Measurements from ENCODE around the gene CDH4. TPM values are rescaled to one million over a fixed set of nuclear protein-coding genes. Genes with fewer than 3 reads are reported as not detected.

CDH4 gene
- total and polyA plus RNA-seq, 2 of the 4 experiments (the other 2 are of a cell fraction) = 1.6 to 3.5 TPM

DNA sequence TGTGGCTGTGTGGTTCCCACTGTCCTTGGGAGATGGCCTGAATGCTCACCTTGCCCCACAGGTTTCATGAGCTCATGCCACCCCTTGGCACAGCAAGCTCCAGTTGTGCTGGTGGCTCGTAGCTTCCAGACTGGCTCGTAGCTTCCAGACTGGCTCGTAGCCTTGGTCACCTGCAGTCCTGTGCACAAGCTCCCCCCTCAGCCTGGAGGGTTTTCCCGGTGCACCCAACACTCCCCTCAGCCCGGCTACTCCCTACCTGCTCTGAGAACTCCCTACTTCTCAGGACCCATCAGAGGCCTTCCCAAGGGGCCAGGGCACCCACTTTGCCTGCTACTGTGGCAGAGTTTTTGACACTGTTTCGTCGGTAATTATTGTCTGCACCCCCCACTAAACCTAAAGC is 528.0 kb downstream of the CDH4 start:
- no peak overlapping the region for H3K4me3 ChIP-seq (ENCODE audit: insufficient read depth, low read depth, low read length)
- dilution Hi-C loops (cut with HindIII; ENCODE audit: low sequenced_read_pairs, unreplicated experiment) = no loop called here
- no peak overlapping the region for H4K91ac ChIP-seq (ENCODE audit: insufficient read depth, low read depth, low read length)
- H2AK9ac ChIP-seq (replicated peaks; ENCODE audit: low read depth, low read length, poor library complexity) = no peak overlapping the region
- H4K8ac ChIP-seq (ENCODE audit: low read depth in 2 of 2, low read length in 2 of 2) = no peak overlapping the region
- no peak overlapping the region for H3K18ac ChIP-seq (ENCODE audit: low read depth, low read length)
- ChIA-PET POLR2A (ENCODE audit: unreplicated experiment) (no interaction called here), CTCF (no interaction called here)
- H3K9me3 ChIP-seq (ENCODE audit: control insufficient read depth, insufficient read depth, low read length) = peaks cover 7% of the 10 kb centered on the region; the same call in 1 of the 2 replicates
- BruUV-seq (replicated peaks) = no TSS peak
- H3K9me1 ChIP-seq (ENCODE audit: insufficient read depth, low read length) = no peaks in the 10 kb centered on the region
- H3K56ac ChIP-seq (ENCODE audit: extremely low read depth, insufficient read depth, low read length) = no peak overlapping the region
- H3K14ac ChIP-seq (replicated peaks; ENCODE audit: low read depth, low read length) = no peak overlapping the region
- 80% methylated on average over 3 of the region's 7 CpGs; no CpG with 5 or more reads in 1 of the 2 experiments for whole genome bisulfite sequencing, 2 experiments (ENCODE audit: extremely low coverage in 2 of 2, insufficient read length in 1 of 2)
- TF ChIP-seq, protein P1, sequence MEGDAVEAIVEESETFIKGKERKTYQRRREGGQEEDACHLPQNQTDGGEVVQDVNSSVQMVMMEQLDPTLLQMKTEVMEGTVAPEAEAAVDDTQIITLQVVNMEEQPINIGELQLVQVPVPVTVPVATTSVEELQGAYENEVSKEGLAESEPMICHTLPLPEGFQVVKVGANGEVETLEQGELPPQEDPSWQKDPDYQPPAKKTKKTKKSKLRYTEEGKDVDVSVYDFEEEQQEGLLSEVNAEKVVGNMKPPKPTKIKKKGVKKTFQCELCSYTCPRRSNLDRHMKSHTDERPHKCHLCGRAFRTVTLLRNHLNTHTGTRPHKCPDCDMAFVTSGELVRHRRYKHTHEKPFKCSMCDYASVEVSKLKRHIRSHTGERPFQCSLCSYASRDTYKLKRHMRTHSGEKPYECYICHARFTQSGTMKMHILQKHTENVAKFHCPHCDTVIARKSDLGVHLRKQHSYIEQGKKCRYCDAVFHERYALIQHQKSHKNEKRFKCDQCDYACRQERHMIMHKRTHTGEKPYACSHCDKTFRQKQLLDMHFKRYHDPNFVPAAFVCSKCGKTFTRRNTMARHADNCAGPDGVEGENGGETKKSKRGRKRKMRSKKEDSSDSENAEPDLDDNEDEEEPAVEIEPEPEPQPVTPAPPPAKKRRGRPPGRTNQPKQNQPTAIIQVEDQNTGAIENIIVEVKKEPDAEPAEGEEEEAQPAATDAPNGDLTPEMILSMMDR (conservative IDR thresholded peaks at IDR 0.05; ENCODE audit: low read depth, low read length) = no peak
- TF ChIP-seq NFE2L2 (IDR thresholded peaks at IDR 0.05; ENCODE audit: low read depth, low read length) (no peak), RCOR1 (IDR thresholded peaks at IDR 0.05; ENCODE audit: insufficient replicate concordance, low read length) (no peak), SMC3 (IDR thresholded peaks at IDR 0.05; ENCODE audit: low read depth, low read length) (no peak), RFX5 (IDR thresholded peaks at IDR 0.05; ENCODE audit: low read depth, low read length) (no peak), FOS (IDR thresholded peaks at IDR 0.05; ENCODE audit: low read depth, low read length) (no peak), CEBPB (IDR thresholded peaks at IDR 0.05; ENCODE audit: low read depth, low read length) (no peak), POLR2A (IDR thresholded peaks at IDR 0.05; ENCODE audit: low read depth, low read length) (no peak), RAD21 (IDR thresholded peaks at IDR 0.05; ENCODE audit: low read length) (no peak)
- TF ChIP-seq, protein P2, sequence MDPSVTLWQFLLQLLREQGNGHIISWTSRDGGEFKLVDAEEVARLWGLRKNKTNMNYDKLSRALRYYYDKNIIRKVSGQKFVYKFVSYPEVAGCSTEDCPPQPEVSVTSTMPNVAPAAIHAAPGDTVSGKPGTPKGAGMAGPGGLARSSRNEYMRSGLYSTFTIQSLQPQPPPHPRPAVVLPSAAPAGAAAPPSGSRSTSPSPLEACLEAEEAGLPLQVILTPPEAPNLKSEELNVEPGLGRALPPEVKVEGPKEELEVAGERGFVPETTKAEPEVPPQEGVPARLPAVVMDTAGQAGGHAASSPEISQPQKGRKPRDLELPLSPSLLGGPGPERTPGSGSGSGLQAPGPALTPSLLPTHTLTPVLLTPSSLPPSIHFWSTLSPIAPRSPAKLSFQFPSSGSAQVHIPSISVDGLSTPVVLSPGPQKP (IDR thresholded peaks at IDR 0.05; ENCODE audit: borderline replicate concordance, low read depth, low read length) = no peak
- H2BK15ac ChIP-seq (ENCODE audit: low read depth, low read length) = no peak overlapping the region
- no peak overlapping the region for H2AK5ac ChIP-seq (ENCODE audit: low read depth, low read length)
- no peak overlapping the region for H2BK5ac ChIP-seq (ENCODE audit: low read depth, low read length, poor library complexity, severe bottlenecking)
- H2AFZ ChIP-seq (replicated peaks; ENCODE audit: low read length, poor library complexity) = no peak overlapping the region
- no peak overlapping the region for H3K4me2 ChIP-seq (ENCODE audit: low read depth, low read length)
- intact Hi-C loops (cut with micrococcal nuclease) = no loop called here
- H3K27ac ChIP-seq (ENCODE audit: insufficient read depth, low read length) = no peak overlapping the region
- no peak overlapping the region for H3K9ac ChIP-seq (ENCODE audit: low read depth, low read length)
- H4K20me1 ChIP-seq (ENCODE audit: insufficient read depth, low read length) = no peaks in the 10 kb centered on the region
- no peak for DNase-seq
- H3K4me1 ChIP-seq (ENCODE audit: control insufficient read depth, insufficient read depth, low read length) = no peaks in the 10 kb centered on the region
- H4K5ac ChIP-seq (ENCODE audit: low read depth, low read length) = no peak overlapping the region
- H3K4ac ChIP-seq (ENCODE audit: low read depth, low read length) = no peak overlapping the region
- no peak overlapping the region for H3K23ac ChIP-seq (ENCODE audit: low read depth, low read length)
- no peaks in the 10 kb centered on the region for H3K79me1 ChIP-seq (ENCODE audit: low read depth in 1 of 2, low read length in 2 of 2)
- in situ Hi-C loops (cut with MboI; ENCODE audit: low sequenced_read_pairs) = no loop called here
- H2BK120ac ChIP-seq (ENCODE audit: low read depth, low read length) = no peak overlapping the region
- no peak overlapping the region for H2BK20ac ChIP-seq (ENCODE audit: low read depth, low read length)
- no peaks in the 10 kb centered on the region for H3K36me3 ChIP-seq (ENCODE audit: control insufficient read depth, insufficient read depth, low read length)
- no peak for ATAC-seq (ENCODE audit: low read depth)
- H3K27me3 ChIP-seq (ENCODE audit: control insufficient read depth, insufficient read depth, low read length) = no peaks in the 10 kb centered on the region

Data from IMR-90 (cell line).